HepG2 (cell line): ENCODE results near the gene RUVBL1. TPM values are rescaled to one million over a fixed set of nuclear protein-coding genes. Genes with fewer than 3 reads are reported as not detected.
A peak's percentile ranks its signal among the peaks of the same experiment; 100 is the strongest.

Experiments
- ARID3A ChIP-seq: IDR thresholded peaks from 2 replicates; pipeline ENCODE4 v1.6.1; 2012; ENCODE audit warnings: low read depth, low read length, improper control_type of control experiment
- ATM ChIP-seq: fragments of 450-650 bp; IDR thresholded peaks from 2 replicates; pipeline ENCODE4 v1.7.1; 2017; ENCODE audit warnings: mild to moderate bottlenecking, borderline replicate concordance
- CBX5 ChIP-seq: sonication (generic); formaldehyde crosslinking; IDR thresholded peaks from 2 replicates; pipeline ENCODE4 v1.4.0; 2020; ENCODE audit warnings: missing genetic modification reagents, borderline replicate concordance
- KAT7 ChIP-seq: IDR thresholded peaks from 2 replicates; pipeline ENCODE4 v1.6.1; 2018; ENCODE audit warnings: borderline replicate concordance, missing compliant biosample characterization
- STAG1 ChIP-seq: sonication (generic); formaldehyde crosslinking; IDR thresholded peaks from 2 replicates; pipeline ENCODE4 v1.4.0; 2020; ENCODE audit warnings: missing genetic modification reagents
- ZBTB1 ChIP-seq: sonication (generic); formaldehyde crosslinking; IDR thresholded peaks from 2 replicates; pipeline ENCODE4 v1.4.0; 2020; ENCODE audit warnings: missing genetic modification reagents, borderline replicate concordance
- ZBTB42 ChIP-seq: sonication (generic); formaldehyde crosslinking; IDR thresholded peaks from 2 replicates; pipeline ENCODE4 v1.5.0; 2020; ENCODE audit warnings: mild to moderate bottlenecking, missing genetic modification reagents
- ZNF280B ChIP-seq: sonication (generic); formaldehyde crosslinking; IDR thresholded peaks from 2 replicates; pipeline ENCODE4 v1.5.0; 2020; ENCODE audit warnings: missing genetic modification reagents, mild to moderate bottlenecking, borderline replicate concordance
- ZNF326 ChIP-seq: sonication (generic); formaldehyde crosslinking; IDR thresholded peaks from 2 replicates; pipeline ENCODE4 v1.4.0; 2020; ENCODE audit warnings: missing genetic modification reagents, borderline replicate concordance
- ZNF563 ChIP-seq: sonication (generic); formaldehyde crosslinking; IDR thresholded peaks from 2 replicates; pipeline ENCODE4 v1.8.0; 2022; ENCODE audit warnings: mild to moderate bottlenecking, moderate library complexity, missing genetic modification reagents
- ZNF644 ChIP-seq: IDR thresholded peaks from 2 replicates; pipeline ENCODE4 v1.6.1; 2016; ENCODE audit warnings: low read depth
- polyA plus RNA-seq, 8 experiments: library from polyadenylated mRNA; depleted of rRNA in 3 of 8; stranded (reverse) in 7 of 8; unstranded in 1 of 8; fragments of >200 nt; fragmentation: Illumina TruSeq in 4 of 8; extraction: Trizol in 4 of 8; gene quantifications; 2 replicates each; pipeline versions ENCODE4 v1.2.1 to v1.2.3, GENCODE V29; 2011 to 2016; ENCODE audit warnings: low read depth in 4 of 8, missing spikeins in 1 of 8, mixed read lengths in 1 of 8; ENCODE audit not compliant: insufficient read depth in 1 of 8
- total RNA-seq, 5 experiments: library from RNA; depleted of rRNA; stranded (reverse); fragments of >200 nt; fragmentation: Illumina TruSeq; extraction: Trizol; gene quantifications; 2 replicates each; pipeline ENCODE4 v1.2.3, GENCODE V29; 2016; ENCODE audit warnings: low read depth in 1 of 5
- TF ChIP-seq, protein P1 (sequence below): sonication (generic); formaldehyde crosslinking; IDR thresholded peaks from 2 replicates; pipeline ENCODE4 v1.5.1; 2020; ENCODE audit warnings: mild to moderate bottlenecking, missing genetic modification reagents
- TF ChIP-seq, protein P2 (sequence below): IDR thresholded peaks from 2 replicates; pipeline ENCODE4 v1.4.0; 2020; ENCODE audit warnings: mild to moderate bottlenecking, missing genetic modification reagents
- TF ChIP-seq, protein P3 (sequence below): sonication (generic); formaldehyde crosslinking; IDR thresholded peaks from 2 replicates; pipeline ENCODE4 v1.4.0; 2020; ENCODE audit warnings: low read depth, missing genetic modification reagents

The RUVBL1 gene
- total and polyA plus RNA-seq, 2 of the 13 experiments (the other 11 are each of a cell fraction or from before 2014, with no cell fraction given), result 32.7 to 86.3 TPM

DNA sequence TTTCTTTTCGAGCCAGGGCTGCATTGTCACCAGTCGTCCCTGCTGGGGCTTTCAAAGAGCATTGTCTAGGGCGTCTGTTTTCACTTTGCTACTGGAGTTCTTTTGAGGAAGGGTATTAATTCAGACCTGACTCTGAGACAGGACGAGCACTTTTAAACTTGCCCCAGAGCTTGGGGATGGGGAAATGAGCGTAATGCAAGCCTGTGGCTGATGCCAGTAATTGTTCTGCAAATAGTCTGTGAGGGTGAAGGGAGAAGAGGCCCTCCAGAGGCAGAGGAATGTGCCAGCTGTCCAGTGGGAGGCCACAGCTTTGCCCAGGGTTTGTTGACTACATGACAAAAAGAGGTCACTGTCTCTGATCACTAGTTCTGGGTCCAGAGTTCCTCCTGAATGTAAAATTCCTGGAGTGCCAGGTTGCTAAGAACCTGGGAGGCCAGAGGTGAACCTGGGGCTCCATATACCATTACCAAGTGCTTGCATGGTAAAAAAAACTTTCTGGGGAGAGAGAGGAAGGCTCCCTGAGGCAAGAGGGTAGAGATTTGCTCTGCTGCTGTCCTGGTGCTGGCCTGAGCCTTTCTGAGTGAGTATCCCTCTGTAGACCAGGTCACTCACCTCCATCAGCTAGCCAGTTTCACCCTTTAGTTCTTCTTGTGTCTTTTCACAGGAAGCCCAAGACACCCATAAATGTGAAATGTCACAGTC, 44.5 kb upstream of the RUVBL1 start (continued):
- TF ChIP-seq ZBTB42 (CRISPR knock-in tag) (no peak), KAT7 (no peak), ZBTB1 (no peak), ZNF644 (CRISPR knock-in tag) (peak; percentile 49), ZNF280B (no peak), CBX5 (CRISPR knock-in tag) (peak; percentile 82; the same call in 1 of the 2 replicates), ZNF326 (no peak), STAG1 (CRISPR knock-in tag) (peak; percentile 33; the same call in 1 of the 2 replicates), ZNF563 (CRISPR knock-in tag) (no peak), ARID3A (no peak; the same call in none of the 2 replicates), ATM (no peak)
- TF ChIP-seq, protein P1, sequence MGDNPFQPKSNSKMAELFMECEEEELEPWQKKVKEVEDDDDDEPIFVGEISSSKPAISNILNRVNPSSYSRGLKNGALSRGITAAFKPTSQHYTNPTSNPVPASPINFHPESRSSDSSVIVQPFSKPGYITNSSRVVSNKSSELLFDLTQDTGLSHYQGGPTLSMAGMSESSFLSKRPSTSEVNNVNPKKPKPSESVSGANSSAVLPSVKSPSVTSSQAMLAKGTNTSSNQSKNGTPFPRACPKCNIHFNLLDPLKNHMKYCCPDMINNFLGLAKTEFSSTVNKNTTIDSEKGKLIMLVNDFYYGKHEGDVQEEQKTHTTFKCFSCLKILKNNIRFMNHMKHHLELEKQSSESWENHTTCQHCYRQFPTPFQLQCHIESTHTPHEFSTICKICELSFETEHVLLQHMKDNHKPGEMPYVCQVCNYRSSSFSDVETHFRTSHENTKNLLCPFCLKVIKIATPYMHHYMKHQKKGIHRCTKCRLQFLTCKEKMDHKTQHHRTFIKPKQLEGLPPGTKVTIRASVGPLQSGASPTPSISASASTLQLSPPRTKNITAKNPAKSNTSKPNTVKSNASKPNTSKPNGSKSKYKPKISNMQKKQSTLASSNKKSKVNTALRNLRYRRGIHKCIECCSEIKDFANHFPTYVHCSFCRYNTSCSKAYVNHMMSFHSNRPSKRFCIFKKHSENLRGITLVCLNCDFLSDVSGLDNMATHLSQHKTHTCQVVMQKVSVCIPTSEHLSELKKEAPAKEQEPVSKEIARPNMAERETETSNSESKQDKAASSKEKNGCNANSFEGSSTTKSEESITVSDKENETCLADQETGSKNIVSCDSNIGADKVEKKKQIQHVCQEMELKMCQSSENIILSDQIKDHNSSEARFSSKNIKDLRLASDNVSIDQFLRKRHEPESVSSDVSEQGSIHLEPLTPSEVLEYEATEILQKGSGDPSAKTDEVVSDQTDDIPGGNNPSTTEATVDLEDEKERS (CRISPR knock-in tag), result no peak
- TF ChIP-seq, protein P2, sequence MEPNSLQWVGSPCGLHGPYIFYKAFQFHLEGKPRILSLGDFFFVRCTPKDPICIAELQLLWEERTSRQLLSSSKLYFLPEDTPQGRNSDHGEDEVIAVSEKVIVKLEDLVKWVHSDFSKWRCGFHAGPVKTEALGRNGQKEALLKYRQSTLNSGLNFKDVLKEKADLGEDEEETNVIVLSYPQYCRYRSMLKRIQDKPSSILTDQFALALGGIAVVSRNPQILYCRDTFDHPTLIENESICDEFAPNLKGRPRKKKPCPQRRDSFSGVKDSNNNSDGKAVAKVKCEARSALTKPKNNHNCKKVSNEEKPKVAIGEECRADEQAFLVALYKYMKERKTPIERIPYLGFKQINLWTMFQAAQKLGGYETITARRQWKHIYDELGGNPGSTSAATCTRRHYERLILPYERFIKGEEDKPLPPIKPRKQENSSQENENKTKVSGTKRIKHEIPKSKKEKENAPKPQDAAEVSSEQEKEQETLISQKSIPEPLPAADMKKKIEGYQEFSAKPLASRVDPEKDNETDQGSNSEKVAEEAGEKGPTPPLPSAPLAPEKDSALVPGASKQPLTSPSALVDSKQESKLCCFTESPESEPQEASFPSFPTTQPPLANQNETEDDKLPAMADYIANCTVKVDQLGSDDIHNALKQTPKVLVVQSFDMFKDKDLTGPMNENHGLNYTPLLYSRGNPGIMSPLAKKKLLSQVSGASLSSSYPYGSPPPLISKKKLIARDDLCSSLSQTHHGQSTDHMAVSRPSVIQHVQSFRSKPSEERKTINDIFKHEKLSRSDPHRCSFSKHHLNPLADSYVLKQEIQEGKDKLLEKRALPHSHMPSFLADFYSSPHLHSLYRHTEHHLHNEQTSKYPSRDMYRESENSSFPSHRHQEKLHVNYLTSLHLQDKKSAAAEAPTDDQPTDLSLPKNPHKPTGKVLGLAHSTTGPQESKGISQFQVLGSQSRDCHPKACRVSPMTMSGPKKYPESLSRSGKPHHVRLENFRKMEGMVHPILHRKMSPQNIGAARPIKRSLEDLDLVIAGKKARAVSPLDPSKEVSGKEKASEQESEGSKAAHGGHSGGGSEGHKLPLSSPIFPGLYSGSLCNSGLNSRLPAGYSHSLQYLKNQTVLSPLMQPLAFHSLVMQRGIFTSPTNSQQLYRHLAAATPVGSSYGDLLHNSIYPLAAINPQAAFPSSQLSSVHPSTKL (CRISPR knock-in tag), result peak; percentile 91
- TF ChIP-seq, protein P3, sequence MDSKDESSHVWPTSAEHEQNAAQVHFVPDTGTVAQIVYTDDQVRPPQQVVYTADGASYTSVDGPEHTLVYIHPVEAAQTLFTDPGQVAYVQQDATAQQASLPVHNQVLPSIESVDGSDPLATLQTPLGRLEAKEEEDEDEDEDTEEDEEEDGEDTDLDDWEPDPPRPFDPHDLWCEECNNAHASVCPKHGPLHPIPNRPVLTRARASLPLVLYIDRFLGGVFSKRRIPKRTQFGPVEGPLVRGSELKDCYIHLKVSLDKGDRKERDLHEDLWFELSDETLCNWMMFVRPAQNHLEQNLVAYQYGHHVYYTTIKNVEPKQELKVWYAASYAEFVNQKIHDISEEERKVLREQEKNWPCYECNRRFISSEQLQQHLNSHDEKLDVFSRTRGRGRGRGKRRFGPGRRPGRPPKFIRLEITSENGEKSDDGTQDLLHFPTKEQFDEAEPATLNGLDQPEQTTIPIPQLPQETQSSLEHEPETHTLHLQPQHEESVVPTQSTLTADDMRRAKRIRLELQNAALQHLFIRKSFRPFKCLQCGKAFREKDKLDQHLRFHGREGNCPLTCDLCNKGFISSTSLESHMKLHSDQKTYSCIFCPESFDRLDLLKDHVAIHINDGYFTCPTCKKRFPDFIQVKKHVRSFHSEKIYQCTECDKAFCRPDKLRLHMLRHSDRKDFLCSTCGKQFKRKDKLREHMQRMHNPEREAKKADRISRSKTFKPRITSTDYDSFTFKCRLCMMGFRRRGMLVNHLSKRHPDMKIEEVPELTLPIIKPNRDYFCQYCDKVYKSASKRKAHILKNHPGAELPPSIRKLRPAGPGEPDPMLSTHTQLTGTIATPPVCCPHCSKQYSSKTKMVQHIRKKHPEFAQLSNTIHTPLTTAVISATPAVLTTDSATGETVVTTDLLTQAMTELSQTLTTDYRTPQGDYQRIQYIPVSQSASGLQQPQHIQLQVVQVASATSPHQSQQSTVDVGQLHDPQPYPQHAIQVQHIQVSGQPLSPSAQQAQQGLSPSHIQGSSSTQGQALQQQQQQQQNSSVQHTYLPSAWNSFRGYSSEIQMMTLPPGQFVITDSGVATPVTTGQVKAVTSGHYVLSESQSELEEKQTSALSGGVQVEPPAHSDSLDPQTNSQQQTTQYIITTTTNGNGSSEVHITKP (CRISPR knock-in tag), result peak; percentile 83
